HL-60/S4 (cell line): ENCODE data around the gene SAP30L.

Experiments used
- in situ Hi-C: fragments of 300-500 bp; cut with MboI; formaldehyde crosslinking; loops from 2 replicates; pipeline ENCODE4 v1.14.3; 2022; ENCODE audit warnings: low sequenced_read_pairs

Gene SAP30L, protein sequence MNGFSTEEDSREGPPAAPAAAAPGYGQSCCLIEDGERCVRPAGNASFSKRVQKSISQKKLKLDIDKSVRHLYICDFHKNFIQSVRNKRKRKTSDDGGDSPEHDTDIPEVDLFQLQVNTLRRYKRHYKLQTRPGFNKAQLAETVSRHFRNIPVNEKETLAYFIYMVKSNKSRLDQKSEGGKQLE

DNA sequence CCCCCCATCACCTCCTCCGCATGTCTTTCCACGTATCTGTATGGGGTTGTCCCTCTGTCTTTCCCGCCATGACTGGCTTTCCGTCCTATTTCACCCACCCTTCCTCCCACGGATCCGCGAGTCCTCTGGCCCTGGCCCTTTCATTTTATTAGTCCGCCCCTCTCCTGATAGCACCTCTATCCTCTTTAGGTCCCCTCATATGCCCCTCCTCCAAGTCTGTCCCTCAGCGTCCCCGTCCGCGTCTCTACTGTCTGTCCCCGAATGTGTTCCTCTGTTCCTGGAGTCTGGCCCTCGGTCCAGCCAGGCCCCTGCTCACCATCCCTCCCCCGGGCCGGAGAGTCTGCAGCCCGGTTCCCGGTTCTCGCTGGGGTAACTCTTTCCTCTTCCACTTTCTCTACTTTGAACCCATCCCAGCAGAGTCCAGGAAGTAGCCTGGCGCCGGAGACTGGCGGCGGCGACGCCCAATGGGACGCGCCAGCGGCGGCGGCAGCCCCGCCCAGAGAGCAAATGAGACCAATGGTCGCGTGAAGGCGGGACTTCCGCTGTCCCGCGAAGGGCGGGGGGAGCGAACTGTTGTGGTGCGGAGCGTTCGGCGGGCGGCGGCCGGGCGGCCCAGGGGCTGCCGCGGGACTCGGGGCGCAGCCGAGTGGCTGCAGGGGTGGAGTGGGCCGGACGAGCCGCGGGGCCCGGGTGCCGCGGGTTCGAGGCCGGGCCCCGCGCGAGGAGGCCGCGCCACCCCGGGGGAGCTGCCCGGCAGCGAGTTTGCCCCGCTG lies at the start of gene SAP30L:
SAP30L (plus strand) TSS at position 576 of the 773 bp plus-strand sequence. CDS start 608 bp downstream, outside the sequence.
- in situ Hi-C loops = no loop called here

DNA sequence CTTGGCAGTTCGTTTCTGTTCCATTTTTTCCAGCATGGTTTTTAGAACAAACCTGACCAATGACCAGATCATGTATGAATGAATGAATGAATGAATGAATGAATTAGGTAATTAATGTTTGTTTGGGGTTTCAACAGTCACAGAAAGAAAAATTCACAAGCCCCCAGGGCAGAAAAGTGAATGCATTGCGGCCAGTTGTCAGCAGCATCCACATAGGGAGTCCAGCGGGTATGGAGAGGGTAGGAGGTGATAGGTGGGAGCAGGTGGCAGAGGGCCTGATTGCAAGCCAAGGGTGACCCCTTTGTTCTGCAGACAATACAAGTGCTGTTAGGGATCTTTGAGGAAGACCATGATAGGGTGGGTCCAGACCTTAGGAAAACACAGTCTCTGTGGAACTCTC lies 49.7 kb upstream of the SAP30L start:
- in situ Hi-C loops = no loop called here

DNA sequence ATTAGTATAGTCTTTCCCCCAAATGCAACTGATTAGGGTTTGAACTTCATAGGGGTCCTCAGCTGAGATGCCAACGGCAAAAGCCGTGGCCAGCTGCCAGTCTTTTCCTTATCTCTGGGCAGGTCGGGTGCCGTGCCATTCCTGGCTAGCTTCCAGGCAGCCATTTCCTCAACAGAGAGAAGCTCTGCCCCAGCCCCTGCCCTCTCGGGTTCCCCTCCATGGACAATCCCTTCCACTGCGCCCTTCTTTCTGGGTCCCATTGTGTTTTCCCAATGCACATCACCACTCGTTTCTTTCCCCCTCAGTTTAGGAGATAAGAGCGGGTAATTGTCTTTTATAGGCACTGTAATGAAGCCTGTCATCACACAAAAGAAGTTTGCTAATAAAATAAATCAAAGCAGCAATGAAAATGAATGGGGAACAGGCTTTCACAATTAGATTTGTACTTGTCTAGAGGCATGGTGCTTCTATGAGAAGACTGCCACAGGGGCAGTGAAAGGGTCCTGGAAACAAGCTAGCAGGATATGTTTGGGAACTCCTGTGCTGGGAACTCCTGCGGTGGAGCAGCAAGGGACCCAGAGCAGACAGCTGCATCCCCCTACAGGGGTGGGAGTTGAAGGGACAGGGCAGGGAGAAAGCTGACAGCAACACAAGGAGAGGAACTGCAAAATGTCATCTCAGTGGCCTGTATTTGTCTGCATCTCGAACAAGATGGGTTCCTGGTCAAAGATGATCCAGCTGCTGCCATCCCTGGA lies 48.0 kb upstream of the SAP30L start:
- in situ Hi-C loops = no loop called here

DNA sequence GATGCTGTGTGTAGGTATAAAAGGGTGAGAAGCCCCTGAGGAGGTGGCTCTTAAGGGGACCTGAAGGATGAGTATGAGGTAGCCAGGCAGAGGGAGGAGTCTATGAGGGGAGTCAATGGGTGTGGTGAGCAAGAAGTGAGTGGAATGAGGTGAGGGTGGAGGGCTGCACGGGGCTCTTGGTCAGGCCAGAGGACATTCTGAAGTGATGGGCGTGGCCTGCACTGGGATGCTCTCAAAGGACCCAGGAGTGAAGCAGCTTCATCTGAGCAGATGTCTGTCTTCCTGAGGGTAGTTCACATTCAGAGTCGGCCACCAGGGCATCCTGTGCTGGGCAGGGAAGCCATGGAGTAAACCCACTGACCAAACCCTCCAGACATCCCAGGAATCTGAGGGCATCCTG lies 45.1 kb upstream of the SAP30L start:
- in situ Hi-C loops = loop anchor here (10.0 kb wide), 1 partner anchor 326 kb away; no protein-coding TSS in a partner anchor

DNA sequence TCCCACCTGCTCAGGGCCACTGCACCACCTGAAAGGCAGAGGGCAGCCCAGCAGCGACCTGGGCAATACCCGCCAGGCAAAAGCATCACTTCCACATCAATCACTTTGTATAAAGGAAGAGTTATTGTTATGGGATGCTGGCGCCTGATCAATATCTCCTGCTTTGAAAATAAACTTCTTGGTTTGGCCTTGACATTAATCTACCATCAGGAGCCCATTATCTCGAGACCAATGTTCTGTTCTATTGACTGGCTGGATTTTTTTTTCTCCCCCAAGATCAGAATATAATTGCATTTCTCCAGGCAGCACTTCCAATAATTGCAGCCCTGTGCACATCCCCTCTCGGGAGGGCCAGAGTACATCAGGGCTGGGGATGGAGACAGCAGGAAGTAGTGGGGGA lies 44.4 kb upstream of the SAP30L start:
- in situ Hi-C loops = loop anchor here (10.0 kb wide), 1 partner anchor 327 kb away; no protein-coding TSS in a partner anchor

DNA sequence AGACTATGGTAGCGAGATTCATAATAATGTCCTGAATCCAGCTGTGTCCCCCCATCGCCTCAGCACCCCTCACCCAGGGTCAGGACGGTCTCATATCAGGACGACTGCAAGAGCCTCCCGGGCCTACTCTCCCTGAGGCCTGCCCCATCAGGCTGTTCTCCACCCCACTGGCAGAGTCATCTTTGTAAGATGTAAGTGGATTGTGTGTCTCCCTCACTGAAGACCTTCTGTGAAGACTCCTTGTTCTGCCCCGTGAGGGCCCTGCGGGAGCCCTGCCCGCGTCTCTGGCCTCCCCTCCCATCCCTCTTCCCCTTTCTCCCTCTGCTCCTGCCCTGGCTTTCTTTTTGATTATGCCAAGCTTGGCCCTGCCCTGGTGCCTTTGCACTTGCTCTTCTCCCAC lies 43.9 kb upstream of the SAP30L start:
- in situ Hi-C loops = loop anchor here (10.0 kb wide), 1 partner anchor 327 kb away; no protein-coding TSS in a partner anchor

DNA sequence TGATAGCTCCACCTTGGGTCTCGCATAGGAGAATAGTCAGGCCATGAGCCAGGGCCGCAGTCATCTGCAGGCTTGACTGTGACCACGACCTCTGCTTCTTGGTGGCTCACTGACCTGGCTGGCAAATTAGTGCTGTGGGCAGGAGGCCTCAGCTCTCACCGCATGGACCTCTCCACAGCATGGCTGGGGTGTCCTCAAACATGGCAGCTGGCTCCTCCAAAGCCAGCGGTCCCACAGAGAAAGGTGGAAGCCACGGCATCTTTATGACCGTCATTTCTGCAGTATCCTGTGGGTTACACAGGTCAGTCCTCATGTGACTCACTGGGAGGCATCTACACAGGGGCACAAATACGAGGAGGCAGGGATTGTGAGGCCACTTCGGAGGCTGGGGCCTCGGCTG lies 43.2 kb upstream of the SAP30L start:
- in situ Hi-C loops = loop anchor here (10.0 kb wide), 1 partner anchor 328 kb away; no protein-coding TSS in a partner anchor

DNA sequence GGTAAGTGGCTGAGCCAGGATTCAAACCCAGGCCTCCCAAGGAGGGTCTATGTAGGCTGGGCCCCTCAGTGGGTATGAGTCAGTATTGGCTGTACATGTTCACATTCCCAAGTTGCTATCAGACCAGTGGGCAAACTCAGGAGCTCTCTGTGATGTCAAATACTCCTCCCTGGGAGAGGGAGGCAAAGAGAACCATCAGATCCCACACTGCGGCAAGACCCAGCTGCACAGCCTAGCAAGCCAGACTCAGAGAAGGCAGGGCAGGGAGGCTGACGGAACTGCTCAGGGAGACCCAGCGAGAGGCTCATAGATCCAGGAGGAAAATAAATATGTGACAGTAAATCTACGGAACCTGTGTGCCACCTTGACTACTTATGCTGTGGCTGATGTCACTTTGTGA lies 42.6 kb upstream of the SAP30L start:
- in situ Hi-C loops = loop anchor here (10.0 kb wide), 1 partner anchor 328 kb away; no protein-coding TSS in a partner anchor

DNA sequence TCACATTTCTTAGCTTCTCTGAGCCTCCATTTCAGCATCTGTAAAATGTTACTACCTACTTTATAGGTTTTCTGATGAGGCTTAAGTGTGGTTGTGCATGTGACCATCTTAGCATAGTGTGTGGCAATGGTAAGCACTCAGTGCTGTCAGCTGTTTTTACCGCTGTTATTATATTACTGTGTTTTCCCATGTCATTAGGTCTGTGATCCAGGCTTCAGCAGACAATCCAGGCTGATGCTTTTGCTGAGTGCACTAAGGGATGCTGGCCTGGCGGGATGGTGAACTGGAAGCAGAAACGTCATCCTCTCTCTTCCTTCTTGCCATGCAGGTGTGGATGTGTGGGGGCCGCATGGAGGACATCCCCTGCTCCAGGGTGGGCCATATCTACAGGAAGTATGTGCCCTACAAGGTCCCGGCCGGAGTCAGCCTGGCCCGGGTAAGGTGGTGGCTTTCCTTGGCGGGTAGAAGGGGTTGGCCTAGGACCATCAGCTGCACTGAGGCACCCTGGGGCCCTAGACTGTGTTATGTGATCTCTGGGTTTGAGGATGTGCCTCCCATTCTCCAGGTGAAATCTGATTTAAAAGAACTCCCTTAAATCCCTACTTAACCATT lies 41.9 kb upstream of the SAP30L start:
- in situ Hi-C loops = loop anchor here (10.0 kb wide), 1 partner anchor 329 kb away; no protein-coding TSS in a partner anchor

DNA sequence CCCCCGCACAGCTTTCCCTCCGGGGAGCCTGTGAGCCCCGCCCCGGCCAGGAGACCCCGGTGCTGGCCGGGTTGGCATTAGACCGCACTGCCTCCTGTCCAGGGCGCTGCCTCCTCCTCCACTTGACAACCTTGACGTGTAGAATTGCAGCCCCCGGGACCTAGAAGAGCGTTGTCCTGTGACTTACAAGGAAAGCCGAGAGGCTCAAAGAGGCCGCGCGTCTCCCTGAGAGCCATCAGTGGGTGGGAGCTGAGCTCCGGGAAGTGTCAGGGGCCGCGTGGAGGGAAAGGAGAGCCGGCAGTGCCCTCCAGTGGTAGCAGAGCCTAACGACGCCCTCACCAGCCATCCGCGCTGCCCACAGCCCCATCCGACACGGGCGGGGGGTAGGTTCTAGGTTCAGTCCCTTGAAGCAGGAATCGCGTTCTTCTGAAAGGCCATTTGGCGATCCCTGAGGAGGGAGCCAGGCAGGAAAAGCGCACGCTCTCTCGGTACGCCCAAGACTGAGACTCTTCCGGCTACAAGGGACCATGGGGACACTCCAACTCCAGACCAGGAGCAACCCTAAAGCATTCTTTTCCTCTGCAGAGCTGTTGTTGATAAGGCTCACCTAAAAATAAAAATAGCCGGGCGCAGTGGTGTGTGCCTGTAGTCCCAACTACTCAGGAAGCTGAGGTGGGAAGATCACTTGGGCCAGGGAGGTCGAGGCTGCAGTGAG lies 40.6 kb upstream of the SAP30L start:
- in situ Hi-C loops = loop anchor here (10.0 kb wide), 1 partner anchor 330 kb away; no protein-coding TSS in a partner anchor

DNA sequence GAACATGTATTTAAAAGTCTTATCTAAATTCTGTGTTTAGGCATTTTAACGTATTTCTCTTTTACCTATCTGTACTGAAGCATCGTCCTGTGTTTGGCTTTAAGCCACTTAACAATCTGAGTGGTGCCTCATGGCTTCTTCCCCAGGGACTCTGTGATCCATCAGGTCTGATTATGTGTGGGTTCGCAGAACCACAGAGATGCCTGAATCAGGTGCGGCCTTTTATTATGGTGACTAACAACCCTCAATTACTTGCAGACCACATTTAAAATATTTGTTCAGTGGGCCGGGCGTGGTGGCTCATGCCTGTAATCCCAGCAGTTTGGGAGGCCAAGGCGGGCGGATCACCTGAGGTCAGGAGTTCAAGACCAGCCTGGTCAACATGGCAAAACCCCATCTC lies 39.6 kb upstream of the SAP30L start:
- in situ Hi-C loops = loop anchor here (10.0 kb wide), 1 partner anchor 331 kb away; no protein-coding TSS in a partner anchor

DNA sequence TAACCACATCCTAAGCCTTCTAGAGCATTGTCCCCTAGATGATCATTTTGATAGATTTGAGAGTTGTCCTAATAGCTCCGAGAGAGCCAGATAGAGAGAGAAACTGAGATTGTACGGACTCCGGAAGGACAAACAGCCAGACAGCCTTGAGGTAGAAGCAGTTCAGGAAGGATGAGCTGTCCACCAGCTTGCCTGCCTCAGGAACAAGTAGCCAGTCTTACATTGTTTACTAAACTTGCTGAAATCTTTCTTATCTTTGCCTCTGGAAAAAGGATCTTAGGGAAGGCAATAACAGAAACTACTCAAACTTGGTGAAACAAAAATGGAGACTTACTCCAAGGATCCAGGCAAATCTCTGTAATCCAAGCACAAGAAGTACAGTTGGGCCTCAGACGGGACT lies 39.0 kb upstream of the SAP30L start:
- in situ Hi-C loops = loop anchor here (10.0 kb wide), 1 partner anchor 332 kb away; no protein-coding TSS in a partner anchor

DNA sequence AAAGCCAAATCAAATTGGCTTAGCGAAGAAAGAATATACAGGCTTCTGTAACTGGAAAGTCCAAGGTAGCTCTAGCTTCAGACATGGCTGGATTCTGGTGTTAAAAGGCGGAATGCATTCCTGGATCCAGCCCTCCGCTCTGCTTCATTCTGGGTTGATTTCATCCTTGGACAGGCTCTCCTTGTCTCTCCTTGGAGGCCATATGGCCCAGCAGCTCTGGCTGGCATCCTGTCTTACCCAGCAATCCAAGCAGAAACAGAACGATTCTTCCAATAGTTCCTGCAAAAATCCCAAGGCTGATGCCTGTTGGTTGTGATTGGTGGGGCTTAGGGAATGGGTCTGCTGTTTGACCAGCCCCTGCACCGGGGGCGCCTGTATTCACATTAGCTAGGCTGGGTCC lies 37.0 kb upstream of the SAP30L start:
- in situ Hi-C loops = loop anchor here (10.0 kb wide), 1 partner anchor 334 kb away; no protein-coding TSS in a partner anchor

DNA sequence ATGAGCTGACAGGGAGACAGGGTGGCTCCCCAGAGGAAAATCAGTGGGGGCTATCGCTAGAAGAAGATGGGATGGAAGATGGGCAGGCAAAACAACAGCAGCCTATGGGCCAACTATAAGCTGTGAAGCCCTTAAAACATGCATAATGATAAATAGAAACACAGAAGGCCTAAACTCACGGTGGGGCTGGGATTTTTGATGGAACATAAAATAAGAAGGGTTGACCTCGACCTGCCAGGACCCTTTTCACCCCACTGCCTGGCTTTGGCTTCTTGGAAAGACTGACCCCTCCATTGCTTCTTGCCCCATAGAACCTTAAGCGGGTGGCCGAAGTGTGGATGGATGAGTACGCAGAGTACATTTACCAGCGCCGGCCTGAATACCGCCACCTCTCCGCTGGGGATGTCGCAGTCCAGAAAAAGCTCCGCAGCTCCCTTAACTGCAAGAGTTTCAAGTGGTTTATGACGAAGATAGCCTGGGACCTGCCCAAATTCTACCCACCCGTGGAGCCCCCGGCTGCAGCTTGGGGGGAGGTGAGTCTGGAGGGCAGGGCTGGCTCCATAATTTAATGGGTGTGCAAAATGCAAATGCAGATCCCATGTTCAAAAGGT lies 36.5 kb upstream of the SAP30L start:
- in situ Hi-C loops = loop anchor here (10.0 kb wide), 1 partner anchor 335 kb away; no protein-coding TSS in a partner anchor

DNA sequence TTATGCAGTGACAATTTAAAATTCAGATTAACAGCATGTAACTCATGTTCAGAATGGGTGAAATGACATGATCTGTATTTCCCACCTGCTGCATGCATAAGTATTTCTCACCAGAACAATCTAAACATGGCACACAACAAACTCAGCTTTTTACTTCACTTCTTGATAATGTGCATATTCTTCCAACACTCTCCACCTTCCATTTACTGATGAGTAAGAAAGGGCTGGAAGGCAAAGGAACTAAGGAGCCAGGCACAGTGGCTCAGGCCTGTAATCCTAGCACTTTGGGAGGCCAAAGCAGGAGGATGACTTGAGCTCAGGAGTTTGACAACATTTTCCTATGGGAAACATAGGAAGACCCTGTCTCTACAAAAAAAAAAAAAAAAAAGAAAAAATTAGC lies 35.8 kb upstream of the SAP30L start:
- in situ Hi-C loops = no loop called here

DNA sequence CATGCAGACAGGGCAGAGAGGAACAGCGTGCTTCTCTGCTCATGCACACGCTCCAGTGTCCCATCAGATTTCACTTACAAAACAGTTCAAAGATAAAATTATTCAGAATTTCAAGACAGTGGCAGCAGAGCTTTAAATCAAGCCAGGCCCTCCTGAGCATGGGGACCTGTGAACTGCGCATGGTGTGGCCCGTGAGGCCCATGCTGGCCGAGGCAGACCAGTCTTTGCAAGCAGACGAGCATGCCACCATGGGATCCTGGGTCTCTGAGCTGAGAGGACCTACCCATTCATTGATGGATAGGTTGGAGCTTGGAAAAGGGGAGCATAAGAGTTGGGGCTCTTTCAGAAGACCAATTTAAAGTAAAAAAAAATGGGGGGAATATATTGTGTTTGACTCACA lies 35.0 kb upstream of the SAP30L start:
- in situ Hi-C loops = no loop called here

DNA sequence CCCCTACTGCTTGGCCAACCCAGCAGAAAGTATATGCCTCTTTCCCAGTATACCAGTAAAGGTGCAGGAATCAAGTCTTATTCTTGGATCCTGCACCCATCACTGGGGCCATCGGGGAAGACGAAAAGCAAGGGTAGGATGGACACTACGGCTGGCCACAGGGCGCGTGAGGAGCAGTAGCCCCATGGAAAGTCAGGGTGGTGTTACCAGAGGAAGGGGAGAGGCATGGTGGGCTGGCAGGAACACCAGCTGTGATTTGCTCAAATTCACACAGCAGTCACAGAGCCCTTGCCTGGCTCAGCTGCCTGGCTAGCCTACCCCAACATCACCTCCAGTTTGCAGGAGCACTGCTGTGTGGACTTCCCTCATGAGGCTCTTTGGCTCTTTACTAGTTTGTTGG lies 34.5 kb upstream of the SAP30L start:
- in situ Hi-C loops = no loop called here

DNA sequence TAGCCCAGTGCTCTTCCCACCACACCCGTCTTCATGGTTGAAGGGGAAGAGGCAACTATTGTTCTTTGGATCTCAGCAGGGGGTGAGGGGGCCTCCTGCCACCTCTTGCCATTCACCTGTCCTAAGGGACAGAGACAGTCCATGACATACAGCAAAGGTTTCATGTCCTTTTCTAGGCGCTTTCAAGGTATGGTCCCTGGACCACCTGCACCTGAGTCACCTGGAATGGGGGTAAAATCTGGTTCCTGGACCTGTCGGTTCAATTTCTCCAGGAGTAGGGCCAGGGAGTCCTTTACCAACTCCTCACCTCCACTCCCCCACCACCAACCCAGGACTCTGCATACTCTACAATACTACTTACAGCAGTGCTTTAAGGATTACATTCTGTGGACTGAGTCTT lies 33.5 kb upstream of the SAP30L start:
- in situ Hi-C loops = no loop called here

DNA sequence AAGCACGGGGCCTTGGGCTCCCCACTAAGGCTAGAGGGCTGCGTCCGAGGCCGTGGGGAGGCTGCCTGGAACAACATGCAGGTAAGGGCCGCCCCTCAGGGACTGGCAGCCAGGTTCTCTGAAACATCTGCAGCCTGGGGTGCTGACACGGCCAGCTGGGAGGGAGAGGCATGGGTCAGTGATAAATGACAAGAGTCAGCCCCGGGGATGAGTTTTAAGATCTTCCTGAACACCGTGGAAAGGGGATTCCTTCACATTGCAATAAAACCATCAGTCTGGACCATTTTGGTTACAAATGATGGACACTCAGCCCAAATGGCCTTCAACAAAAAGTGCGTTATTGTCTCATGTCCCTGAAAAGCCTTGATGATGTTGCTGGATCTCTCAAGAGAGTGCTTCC lies 32.9 kb upstream of the SAP30L start:
- in situ Hi-C loops = no loop called here

DNA sequence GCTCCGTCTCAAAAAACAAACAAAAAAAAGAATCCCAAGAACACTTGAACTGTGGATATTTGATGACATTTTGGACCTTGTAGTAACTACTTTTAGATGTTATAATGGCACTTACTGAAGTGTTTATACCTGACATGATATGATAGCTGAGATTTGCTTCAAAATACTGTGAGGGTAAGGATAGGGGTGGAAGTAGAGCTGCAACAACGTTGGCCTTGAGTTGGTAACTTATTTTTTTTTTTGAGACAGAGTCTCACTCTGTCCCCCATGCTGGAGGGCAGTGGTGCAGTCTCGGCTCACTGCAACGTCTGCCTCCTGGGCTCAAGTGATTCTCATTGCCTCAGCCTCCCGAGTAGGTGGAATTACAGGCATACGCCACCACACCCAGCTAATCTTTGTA lies 30.7 kb upstream of the SAP30L start:
- in situ Hi-C loops = no loop called here
